Daoy (cell line): ENCODE measurements around the gene CST9L. TPM values are rescaled to one million over a fixed set of nuclear protein-coding genes. Genes with fewer than 3 reads are reported as not detected.
"Not testable (repeated sequence)": the region's sequence is repeated elsewhere in the genome, so short reads cannot be mapped to it uniquely, and the experiment has no call there.

ENCODE experiments used
- DNase-seq: peaks from one replicate; pipeline ENCODE4 v3.0.0-alpha.2; 2015; ENCODE audit warnings: low read depth
- total RNA-seq: library from RNA; depleted of rRNA; stranded (reverse); fragments of >200 nt; shearing (Covaris generic); gene quantifications from 2 replicates; pipeline ENCODE4 v1.2.3, GENCODE V29; 2014

The CST9L gene
- total RNA-seq, 1 experiment from 2014 or later, result not detected

GRCh38 chr20:23586735-23587525 is 18.6 kb upstream of the CST9L start:
- no peak for DNase-seq

- no peak for DNase-seq
These were observed 17.8 kb upstream of the CST9L start for GRCh38 chr20:23585808-23586734.

- no peak for DNase-seq
These were observed 17.1 kb upstream of the CST9L start for GRCh38 chr20:23585449-23585807.

GRCh38 chr20:23584434-23585199 is 16.3 kb upstream of the CST9L start:
- no peak for DNase-seq

DNA sequence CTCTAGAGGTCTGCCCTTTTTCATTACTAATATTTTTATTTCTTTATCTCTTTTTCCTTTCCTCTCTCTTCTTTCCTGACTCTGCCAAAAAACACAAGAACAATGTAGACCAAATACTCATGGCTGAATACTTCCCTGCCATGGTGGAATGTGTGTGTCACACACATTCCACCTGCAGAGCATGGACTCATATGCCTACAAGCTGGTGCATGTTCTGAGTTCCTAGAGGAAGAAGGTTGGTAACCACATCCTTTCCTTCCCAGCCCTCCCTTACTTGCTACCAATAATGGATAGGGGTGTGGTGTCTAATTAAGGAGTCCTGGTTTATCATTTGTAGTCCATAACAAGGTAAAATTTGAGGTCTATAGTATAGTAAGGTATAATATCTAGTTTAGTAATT is 15.2 kb upstream of the CST9L start:
- DNase-seq, result no peak

DNA sequence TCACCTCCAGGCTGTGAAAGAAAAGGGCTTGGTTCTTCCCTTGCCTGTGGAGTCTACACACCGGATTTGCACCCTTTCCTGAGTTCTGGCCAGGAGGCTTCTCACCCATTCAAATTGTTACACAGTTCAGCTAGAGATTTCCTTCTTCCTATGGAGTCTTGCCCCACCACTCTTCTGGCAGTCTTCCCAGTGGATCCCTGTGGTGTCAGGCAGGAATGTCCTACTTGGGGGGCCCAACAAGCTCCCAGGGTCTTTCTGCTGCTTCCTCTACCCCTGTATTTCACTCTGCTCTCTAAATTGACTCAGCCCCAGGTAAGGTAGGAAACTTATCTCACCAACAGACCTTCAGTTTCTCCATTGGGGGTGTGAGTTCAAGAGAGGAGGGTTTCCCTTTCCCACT is 14.0 kb upstream of the CST9L start:
- no peak for DNase-seq

DNA sequence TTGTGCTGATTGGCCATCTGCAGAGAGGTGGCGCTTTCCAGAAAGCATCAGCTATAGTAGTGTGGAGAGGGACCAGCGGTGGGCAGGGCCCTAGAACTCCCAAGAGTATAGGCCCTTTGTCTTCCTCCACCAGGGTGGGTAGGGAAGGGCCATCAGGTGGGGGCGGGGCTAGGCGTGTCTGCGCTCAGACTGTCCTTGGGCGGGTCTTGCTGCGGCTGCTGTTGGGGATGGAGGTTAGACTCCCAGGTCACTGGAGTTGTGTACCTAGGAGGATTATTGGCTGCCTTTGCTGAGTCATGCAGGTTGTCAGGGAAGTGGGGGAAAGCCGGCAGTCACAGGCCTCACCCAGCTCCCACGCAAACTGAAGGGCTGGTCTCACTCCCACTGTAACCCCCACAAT is 13.5 kb upstream of the CST9L start:
- not testable (repeated sequence) for DNase-seq

DNA sequence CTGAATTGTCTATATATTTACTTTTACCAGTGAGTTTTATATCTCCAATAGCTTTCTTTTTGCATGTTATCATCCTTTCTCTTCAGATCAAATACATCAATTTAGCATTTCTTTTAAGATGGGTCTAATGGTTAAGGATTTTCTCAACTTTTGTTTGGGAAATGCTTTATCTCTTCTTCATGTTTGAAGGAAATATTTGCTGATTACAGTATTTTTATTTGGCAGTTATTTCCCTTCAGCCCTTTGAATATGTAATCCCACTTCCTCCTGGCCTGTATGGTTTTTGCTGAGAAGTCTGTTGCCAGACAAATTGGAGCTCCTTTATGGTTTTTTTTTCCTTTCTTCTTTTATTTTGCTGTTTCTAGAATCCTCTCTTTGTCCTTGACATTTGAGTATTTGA is 6.7 kb upstream of the CST9L start:
- DNase-seq, result no peak

DNA sequence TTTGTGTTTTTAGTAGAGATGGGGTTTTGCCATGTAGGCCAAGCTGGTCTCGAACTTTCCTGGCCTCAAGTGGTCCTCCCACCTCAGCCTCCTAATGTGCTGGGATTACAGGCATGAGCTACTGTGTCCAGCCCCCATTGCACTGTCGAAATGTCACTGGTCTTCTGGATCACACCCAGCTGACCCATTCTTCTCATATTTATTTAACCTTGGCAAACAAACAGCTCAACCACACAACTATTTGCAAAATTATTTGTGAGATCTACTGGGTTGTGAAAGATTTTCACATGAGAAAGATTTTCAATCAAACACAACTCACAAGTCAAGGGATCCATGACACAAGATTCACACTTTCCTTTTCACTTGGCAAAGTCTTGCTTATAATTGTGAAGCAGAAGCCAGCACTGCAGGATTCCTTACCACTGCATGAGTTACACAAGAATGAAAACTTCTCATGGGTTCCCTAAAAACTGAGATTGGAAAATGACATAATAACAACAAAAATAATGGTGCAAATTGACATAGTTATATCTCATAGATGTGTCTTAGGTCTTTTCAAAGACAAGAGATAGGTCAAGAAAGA is 2.0 kb upstream of the CST9L start:
- no peak for DNase-seq

DNA sequence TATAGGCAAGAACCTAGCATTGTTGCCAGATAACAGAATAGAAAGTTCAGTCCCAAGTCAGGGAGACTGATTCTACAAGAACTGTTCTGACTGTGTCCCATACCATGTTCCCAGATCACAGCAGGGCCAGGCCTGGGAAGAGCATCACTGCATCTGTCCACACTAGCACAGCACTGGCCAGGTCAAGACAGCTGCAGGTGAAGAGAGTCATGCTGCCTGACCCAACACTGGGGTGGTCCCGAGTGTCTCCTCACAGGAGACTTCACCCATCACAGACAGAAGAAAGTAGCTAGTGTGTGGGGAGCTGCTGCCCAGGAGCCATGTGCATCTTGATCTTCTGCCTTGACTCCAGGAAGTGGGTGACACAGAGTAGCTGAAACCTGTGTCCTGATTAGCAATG is 1.3 kb upstream of the CST9L start:
- no peak for DNase-seq

DNA sequence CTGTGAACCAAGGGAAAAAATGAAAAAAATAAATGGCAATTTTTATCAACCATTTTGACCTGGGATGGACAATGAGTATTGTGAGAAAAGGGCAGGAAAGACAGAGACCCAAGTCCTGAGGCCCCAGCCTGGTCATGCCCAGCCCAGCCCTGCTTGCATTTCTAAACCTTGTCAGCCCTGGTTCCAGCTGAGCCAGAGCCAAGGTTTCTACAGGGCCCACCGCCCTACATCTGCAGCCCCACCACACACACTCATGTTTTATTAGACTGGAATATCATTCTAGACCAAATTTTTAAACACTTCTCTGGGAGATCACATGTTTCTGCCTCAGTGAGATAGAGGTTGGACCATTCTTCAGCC is 667 bp upstream of the CST9L start:
- DNase-seq, result no peak

GRCh38 chr20:23566199-23566932 is 1.9 kb downstream of the CST9L start:
- DNase-seq, result no peak

GRCh38 chr20:23565503-23566045 is 2.7 kb downstream of the CST9L start:
- no peak for DNase-seq

- DNase-seq, result no peak
These were observed 3.4 kb downstream of the CST9L start for GRCh38 chr20:23564927-23565326.

- no peak for DNase-seq
These were observed 5.5 kb downstream of the CST9L start for GRCh38 chr20:23562721-23563342.

GRCh38 chr20:23554401-23554800 is 13.9 kb downstream of the CST9L start:
- no peak for DNase-seq

GRCh38 chr20:23551786-23552185 is 16.5 kb downstream of the CST9L start:
- DNase-seq, result no peak

- DNase-seq, result no peak
These were observed 16.9 kb downstream of the CST9L start for GRCh38 chr20:23551383-23551782.

DNA sequence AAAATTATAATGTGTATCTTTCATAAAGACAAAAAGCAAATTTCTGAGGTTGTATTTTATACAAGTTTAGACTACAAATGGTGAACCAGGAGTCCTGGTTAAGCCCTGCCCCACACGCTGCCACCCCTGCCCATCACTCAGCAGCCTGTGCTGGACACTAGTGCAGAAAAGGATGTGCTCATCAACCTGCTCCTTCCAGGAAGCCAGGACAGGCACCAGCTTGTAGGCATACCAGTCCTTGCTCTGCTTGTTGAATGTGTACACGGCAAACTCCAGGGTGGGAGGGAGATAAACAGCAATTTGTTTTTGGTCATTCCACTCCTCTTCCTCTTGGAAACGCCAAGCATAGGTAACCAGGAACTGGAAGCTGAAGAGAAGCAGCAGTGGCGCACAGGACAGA is 18.1 kb downstream of the CST9L start:
- no peak for DNase-seq

- no peak for DNase-seq
These were observed 19.9 kb downstream of the CST9L start for GRCh38 chr20:23548408-23548807.

- DNase-seq, result no peak
These were observed 20.7 kb downstream of the CST9L start for GRCh38 chr20:23547613-23548012.
